GM10266 (cell line): ENCODE results near the gene WDR18.

Source experiments
- DNase-seq: peaks from one replicate; pipeline ENCODE4 v3.0.0; 2012; ENCODE audit errors: extremely low spot score
- CTCF ChIP-seq: IDR thresholded peaks from 2 replicates; pipeline ENCODE4 v1.5.1; 2012; ENCODE audit warnings: mild to moderate bottlenecking, low read depth; ENCODE audit not compliant: control insufficient read depth, insufficient read depth; ENCODE audit errors: missing control alignments

The WDR18 gene

GRCh38 chr19:984165-984967 is at the start of gene WDR18:
WDR18 (plus strand) TSS chr19:984345; CDS start chr19:984354, 9 bp downstream.
- TF ChIP-seq CTCF, result peak; percentile 26
- peak; percentile 100 for DNase-seq

- no peak for TF ChIP-seq CTCF
- no peak for DNase-seq
Measured at GRCh38 chr19:934865-935479, 49.2 kb upstream of the WDR18 start.

GRCh38 chr19:936175-936546 is 48.0 kb upstream of the WDR18 start:
- no peak for TF ChIP-seq CTCF

GRCh38 chr19:937259-937694 is 46.9 kb upstream of the WDR18 start:
- TF ChIP-seq CTCF, result no peak
- peak; percentile 71 for DNase-seq

More at GRCh38 chr19:936175-936546, 48.0 kb upstream of the WDR18 start:
- no peak for DNase-seq

- DNase-seq, result no peak
- TF ChIP-seq CTCF, result no peak
Measured at GRCh38 chr19:938233-938923, 45.8 kb upstream of the WDR18 start.

- DNase-seq, result no peak
- no peak for TF ChIP-seq CTCF
Measured at GRCh38 chr19:939439-939838, 44.7 kb upstream of the WDR18 start.
